ENCODE measurements around the gene MCHR1.
"Not testable (repeated sequence)": the region's sequence is repeated elsewhere in the genome, so short reads cannot be mapped to it uniquely, and the experiment has no call there.

The MCHR1 gene

DNA sequence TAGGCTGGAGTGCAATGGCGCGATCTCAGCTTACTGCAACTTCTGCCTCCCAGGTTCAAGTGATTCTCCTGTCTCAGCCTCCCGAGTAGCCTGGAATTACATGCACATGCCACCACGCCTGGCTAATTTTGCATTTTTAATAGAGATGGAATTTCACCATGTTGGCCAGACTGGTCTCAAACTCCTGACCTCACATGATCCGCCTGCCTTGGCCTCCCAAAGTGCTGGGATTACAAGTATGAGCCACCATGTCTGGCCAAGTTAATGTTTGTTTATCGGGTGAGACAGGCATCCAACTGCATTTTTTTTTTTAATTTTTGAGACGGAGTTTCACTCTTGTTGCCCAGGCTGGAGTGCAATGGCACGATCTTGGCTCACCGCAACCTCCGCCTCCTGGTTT lies 22.6 kb upstream of the MCHR1 start:
- DNase-seq: not testable (repeated sequence)

- DNase-seq: no peak
These were observed 20.1 kb upstream of the MCHR1 start for GRCh38 chr22:40659166-40659565.

GRCh38 chr22:40660730-40661129 lies 18.6 kb upstream of the MCHR1 start:
- no peak for DNase-seq

GRCh38 chr22:40661671-40662070 lies 17.6 kb upstream of the MCHR1 start:
- no peak for DNase-seq

GRCh38 chr22:40665312-40665711 lies 14.0 kb upstream of the MCHR1 start:
- no peak for DNase-seq

GRCh38 chr22:40666151-40666848 lies 13.0 kb upstream of the MCHR1 start:
- no peak for DNase-seq

GRCh38 chr22:40668611-40669411 lies 10.5 kb upstream of the MCHR1 start:
- DNase-seq: no peak

GRCh38 chr22:40670058-40670457 lies 9.2 kb upstream of the MCHR1 start:
- no peak for DNase-seq

- DNase-seq: no peak
These were observed 7.9 kb upstream of the MCHR1 start for GRCh38 chr22:40671369-40671768.

- DNase-seq: no peak
These were observed 7.4 kb upstream of the MCHR1 start for GRCh38 chr22:40671796-40672360.

GRCh38 chr22:40673017-40673416 lies 6.3 kb upstream of the MCHR1 start:
- DNase-seq: no peak

GRCh38 chr22:40674274-40674673 lies 5.0 kb upstream of the MCHR1 start:
- no peak for DNase-seq

DNA sequence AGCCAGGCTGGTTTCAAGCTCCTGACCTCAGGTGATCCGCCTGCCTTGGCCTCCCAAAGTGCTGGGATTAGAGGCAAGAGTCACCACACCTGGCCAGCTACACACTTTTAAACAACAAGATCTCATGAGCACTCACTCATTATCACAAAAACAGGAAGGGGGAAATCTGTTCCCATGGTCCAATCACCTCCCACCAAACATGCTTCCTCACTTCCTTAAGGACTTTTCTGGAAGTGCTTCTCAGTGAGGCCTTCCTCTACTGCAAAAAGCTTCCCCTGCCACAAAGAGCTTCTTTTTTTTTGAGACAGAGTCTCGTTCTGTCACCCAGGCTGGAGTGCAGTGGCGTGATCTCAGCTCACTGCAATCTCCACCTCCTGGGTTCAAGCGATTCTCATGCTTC lies 3.1 kb upstream of the MCHR1 start:
- DNase-seq: not testable (repeated sequence)

- DNase-seq: no peak
These were observed 2.6 kb upstream of the MCHR1 start for GRCh38 chr22:40676644-40677043.

GRCh38 chr22:40678493-40679248 lies 613 bp upstream of the MCHR1 start:
- DNase-seq: no peak

- no peak for DNase-seq
These were observed 907 bp downstream of the MCHR1 start for GRCh38 chr22:40679964-40680818.

DNA sequence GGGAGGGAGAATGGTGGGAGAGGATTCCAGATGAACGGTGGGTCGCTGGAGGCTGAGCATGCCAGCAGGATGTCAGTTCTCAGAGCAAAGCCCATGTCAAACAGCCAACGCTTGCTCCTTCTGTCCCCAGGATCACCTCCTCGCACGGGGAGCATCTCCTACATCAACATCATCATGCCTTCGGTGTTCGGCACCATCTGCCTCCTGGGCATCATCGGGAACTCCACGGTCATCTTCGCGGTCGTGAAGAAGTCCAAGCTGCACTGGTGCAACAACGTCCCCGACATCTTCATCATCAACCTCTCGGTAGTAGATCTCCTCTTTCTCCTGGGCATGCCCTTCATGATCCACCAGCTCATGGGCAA lies 1.5 kb downstream of the MCHR1 start:
- no peak for DNase-seq

DNA sequence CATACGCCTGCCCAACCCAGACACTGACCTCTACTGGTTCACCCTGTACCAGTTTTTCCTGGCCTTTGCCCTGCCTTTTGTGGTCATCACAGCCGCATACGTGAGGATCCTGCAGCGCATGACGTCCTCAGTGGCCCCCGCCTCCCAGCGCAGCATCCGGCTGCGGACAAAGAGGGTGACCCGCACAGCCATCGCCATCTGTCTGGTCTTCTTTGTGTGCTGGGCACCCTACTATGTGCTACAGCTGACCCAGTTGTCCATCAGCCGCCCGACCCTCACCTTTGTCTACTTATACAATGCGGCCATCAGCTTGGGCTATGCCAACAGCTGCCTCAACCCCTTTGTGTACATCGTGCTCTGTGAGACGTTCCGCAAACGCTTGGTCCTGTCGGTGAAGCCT lies 2.2 kb downstream of the MCHR1 start:
- no peak for DNase-seq

- DNase-seq: no peak
These were observed 5.4 kb downstream of the MCHR1 start for GRCh38 chr22:40684728-40685127.

GRCh38 chr22:40685406-40685805 lies 6.1 kb downstream of the MCHR1 start:
- DNase-seq: peak; percentile 27

- no peak for DNase-seq
These were observed 8.4 kb downstream of the MCHR1 start for GRCh38 chr22:40687706-40688105.

- DNase-seq: no peak
These were observed 11.1 kb downstream of the MCHR1 start for GRCh38 chr22:40690370-40690769.

DNA sequence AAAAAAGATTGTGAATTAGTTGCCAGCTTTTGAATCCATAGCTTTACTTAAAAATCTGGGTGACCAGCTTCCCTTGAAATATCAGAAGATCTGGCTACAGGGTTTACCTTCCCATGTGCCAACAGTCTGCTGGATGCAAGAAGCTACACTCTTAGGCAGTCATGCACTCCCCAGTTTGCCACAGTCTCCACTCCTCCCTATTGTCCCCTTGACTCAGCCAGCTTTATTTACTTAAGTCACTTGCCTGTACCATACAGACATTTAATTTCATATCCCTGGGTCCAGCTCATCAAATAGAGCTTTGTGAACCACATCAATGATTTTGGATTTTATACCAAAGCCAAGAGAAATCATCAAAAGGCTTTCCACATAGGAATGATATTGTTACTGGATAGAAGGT lies 12.2 kb downstream of the MCHR1 start:
- DNase-seq: no peak
